Neural cell (in vitro differentiated cells): ENCODE measurements around the gene AGK. TPM values are rescaled to one million over a fixed set of nuclear protein-coding genes. Genes with fewer than 3 reads are reported as not detected.

Experiments used
- H2AFZ ChIP-seq: fragments of 200-600, 300-800 bp; sonication (generic), shearing (Covaris generic); 2 replicates; pipeline ENCODE4 v1.6.0; 2014; ENCODE audit warnings: low read depth, mild to moderate bottlenecking, antibody characterized with exemption, low read length, moderate library complexity
- H3F3A ChIP-seq: fragments of 200-600 bp; shearing (Covaris generic); 2 replicates; pipeline ENCODE4 v1.6.1; 2016; ENCODE audit warnings: mild to moderate bottlenecking, moderate library complexity, mixed read lengths, antibody characterized with exemption, low read length; ENCODE audit not compliant: insufficient read depth, poor library complexity, severe bottlenecking
- H3K27ac ChIP-seq: fragments of 200-600, 300-800 bp; sonication (generic), shearing (Covaris generic); 2 replicates; pipeline ENCODE4 v1.5.1; 2014; ENCODE audit warnings: mild to moderate bottlenecking, low read length, moderate library complexity
- H3K27me3 ChIP-seq: fragments of 300-800, 200-600 bp; sonication (generic), shearing (Covaris generic); 2 replicates; pipeline ENCODE4 v1.6.0; 2014; ENCODE audit warnings: mild to moderate bottlenecking, low read depth, low read length, moderate library complexity; ENCODE audit not compliant: insufficient read depth
- H3K36me3 ChIP-seq: fragments of 300-800, 200-600 bp; sonication (generic), shearing (Covaris generic); 2 replicates; pipeline ENCODE4 v1.5.1; 2014; ENCODE audit warnings: mild to moderate bottlenecking, antibody characterized with exemption, low read length, moderate library complexity; ENCODE audit not compliant: insufficient read depth
- H3K4me2 ChIP-seq: fragments of 300-800, 200-600 bp; sonication (generic), shearing (Covaris generic); 2 replicates; pipeline ENCODE4 v1.6.0; 2014; ENCODE audit warnings: mild to moderate bottlenecking, low read length
- H3K4me3 ChIP-seq: fragments of 300-800, 200-600 bp; sonication (generic), shearing (Covaris generic); 2 replicates; pipeline ENCODE4 v1.5.1; 2014; ENCODE audit warnings: mild to moderate bottlenecking, low read length, moderate library complexity
- H3K79me2 ChIP-seq: fragments of 200-600 bp; shearing (Covaris generic); replicated peaks from 2 replicates; pipeline ENCODE4 v1.6.0; 2014; ENCODE audit warnings: mild to moderate bottlenecking, low read length, moderate library complexity; ENCODE audit not compliant: insufficient read depth
- H3K9ac ChIP-seq: fragments of 300-800, 200-600 bp; sonication (generic), shearing (Covaris generic); 2 replicates; pipeline ENCODE4 v1.6.1; 2016; ENCODE audit warnings: mild to moderate bottlenecking, low read length, mixed read lengths
- H3K9me2 ChIP-seq: fragments of 200-600 bp; shearing (Covaris generic); 2 replicates; pipeline ENCODE4 v1.6.1; 2016; ENCODE audit warnings: mild to moderate bottlenecking, low read length, mixed read lengths; ENCODE audit not compliant: insufficient read depth
- H3K9me3 ChIP-seq: fragments of 200-600, 300-800 bp; sonication (generic), shearing (Covaris generic); 2 replicates; pipeline ENCODE4 v1.6.1; 2016; ENCODE audit warnings: mild to moderate bottlenecking, mixed run types, low read length, moderate library complexity, mixed read lengths
- H4K20me1 ChIP-seq: fragments of 200-600 bp; shearing (Covaris generic); 2 replicates; pipeline ENCODE4 v1.6.1; 2016; ENCODE audit warnings: mild to moderate bottlenecking, mixed run types; ENCODE audit not compliant: insufficient read depth
- CTCF ChIP-seq: fragments of 450-650 bp; IDR thresholded peaks from 2 replicates; pipeline ENCODE4 v1.5.1; 2014; ENCODE audit warnings: antibody characterized with exemption, mild to moderate bottlenecking, moderate library complexity; ENCODE audit not compliant: poor library complexity, severe bottlenecking
- EP300 ChIP-seq: fragments of 450-650 bp; conservative IDR thresholded peaks from 2 replicates; pipeline ENCODE4 v1.6.1; 2014; ENCODE audit warnings: antibody characterized with exemption, mild to moderate bottlenecking, moderate library complexity; ENCODE audit not compliant: poor library complexity, severe bottlenecking
- EZH2 ChIP-seq: fragments of 200-600, 300-800 bp; shearing (Covaris generic), sonication (generic); IDR thresholded peaks from 2 replicates; pipeline ENCODE4 v1.6.1; 2014; ENCODE audit warnings: antibody characterized with exemption, low read length, borderline replicate concordance, mild to moderate bottlenecking; ENCODE audit not compliant: insufficient read depth, poor library complexity, severe bottlenecking
- MXI1 ChIP-seq: fragments of 450-650 bp; conservative IDR thresholded peaks from 2 replicates; pipeline ENCODE4 v1.6.1; 2014; ENCODE audit warnings: antibody characterized with exemption, mild to moderate bottlenecking; ENCODE audit not compliant: poor library complexity, severe bottlenecking
- POLR2AphosphoS5 ChIP-seq: IDR thresholded peaks from 2 replicates; pipeline ENCODE4 v1.6.1; 2012
- RAD21 ChIP-seq: fragments of 450-650 bp; conservative IDR thresholded peaks from 2 replicates; pipeline ENCODE4 v1.6.1; 2014; ENCODE audit warnings: antibody characterized with exemption, mild to moderate bottlenecking, moderate library complexity
- SMC3 ChIP-seq: fragments of 450-650 bp; conservative IDR thresholded peaks from 2 replicates; pipeline ENCODE4 v1.6.1; 2014; ENCODE audit warnings: antibody characterized with exemption, mild to moderate bottlenecking, moderate library complexity; ENCODE audit not compliant: poor library complexity
- TAF1 ChIP-seq: IDR thresholded peaks from 2 replicates; pipeline ENCODE4 v1.6.1; 2012; ENCODE audit warnings: low read depth
- polyA plus RNA-seq: library from polyadenylated mRNA; depleted of rRNA; stranded (reverse); fragments of >200 nt; gene quantifications from 2 replicates; pipeline ENCODE4 v1.2.3, GENCODE V29; 2014
- TF ChIP-seq, protein P1 (sequence below): IDR thresholded peaks from 2 replicates; pipeline ENCODE4 v1.6.1; 2012; ENCODE audit warnings: borderline replicate concordance

The AGK gene
- polyA plus RNA-seq, 1 donor from 2014 or later: 59.8 TPM

- Histone ChIP-seq H4K20me1 (no peaks in the 10 kb centered on the region), H2AFZ (no peak overlapping the region), H3K9me2 (no peaks in the 10 kb centered on the region), H3K27me3 (no peaks in the 10 kb centered on the region), H3K36me3 (no peaks in the 10 kb centered on the region), H3K4me2 (no peak overlapping the region), H3K9me3 (no peaks in the 10 kb centered on the region), H3K79me2 (no peaks in the 10 kb centered on the region), H3K27ac (no peak overlapping the region), H3K9ac (no peak overlapping the region), H3K4me3 (no peak overlapping the region), H3F3A (no peaks in the 10 kb centered on the region)
- no peak for TF ChIP-seq EZH2
- TF ChIP-seq MXI1: no peak
- no peak for TF ChIP-seq RAD21
- TF ChIP-seq SMC3: no peak
Observed at GRCh38 chr7:141511316-141511675, 39.9 kb upstream of the AGK start.

- Histone ChIP-seq H3K27ac (no peak overlapping the region), H3K9ac (peak overlapping the region; percentile 13), H3F3A (no peaks in the 10 kb centered on the region)
Observed at GRCh38 chr7:141511676-141512396, 39.4 kb upstream of the AGK start.

More at GRCh38 chr7:141511676-141512396, 39.4 kb upstream of the AGK start:
- Histone ChIP-seq H2AFZ (no peak overlapping the region), H3K4me2 (no peak overlapping the region), H3K9me2 (no peaks in the 10 kb centered on the region), H3K36me3 (no peaks in the 10 kb centered on the region), H4K20me1 (no peaks in the 10 kb centered on the region), H3K27me3 (no peaks in the 10 kb centered on the region), H3K4me3 (no peak overlapping the region), H3K79me2 (no peaks in the 10 kb centered on the region), H3K9me3 (no peaks in the 10 kb centered on the region)
- TF ChIP-seq RAD21 (no peak), TAF1 (no peak), POLR2AphosphoS5 (no peak), EP300 (no peak), CTCF (no peak), SMC3 (no peak), MXI1 (no peak), EZH2 (no peak)
- TF ChIP-seq, protein P1, sequence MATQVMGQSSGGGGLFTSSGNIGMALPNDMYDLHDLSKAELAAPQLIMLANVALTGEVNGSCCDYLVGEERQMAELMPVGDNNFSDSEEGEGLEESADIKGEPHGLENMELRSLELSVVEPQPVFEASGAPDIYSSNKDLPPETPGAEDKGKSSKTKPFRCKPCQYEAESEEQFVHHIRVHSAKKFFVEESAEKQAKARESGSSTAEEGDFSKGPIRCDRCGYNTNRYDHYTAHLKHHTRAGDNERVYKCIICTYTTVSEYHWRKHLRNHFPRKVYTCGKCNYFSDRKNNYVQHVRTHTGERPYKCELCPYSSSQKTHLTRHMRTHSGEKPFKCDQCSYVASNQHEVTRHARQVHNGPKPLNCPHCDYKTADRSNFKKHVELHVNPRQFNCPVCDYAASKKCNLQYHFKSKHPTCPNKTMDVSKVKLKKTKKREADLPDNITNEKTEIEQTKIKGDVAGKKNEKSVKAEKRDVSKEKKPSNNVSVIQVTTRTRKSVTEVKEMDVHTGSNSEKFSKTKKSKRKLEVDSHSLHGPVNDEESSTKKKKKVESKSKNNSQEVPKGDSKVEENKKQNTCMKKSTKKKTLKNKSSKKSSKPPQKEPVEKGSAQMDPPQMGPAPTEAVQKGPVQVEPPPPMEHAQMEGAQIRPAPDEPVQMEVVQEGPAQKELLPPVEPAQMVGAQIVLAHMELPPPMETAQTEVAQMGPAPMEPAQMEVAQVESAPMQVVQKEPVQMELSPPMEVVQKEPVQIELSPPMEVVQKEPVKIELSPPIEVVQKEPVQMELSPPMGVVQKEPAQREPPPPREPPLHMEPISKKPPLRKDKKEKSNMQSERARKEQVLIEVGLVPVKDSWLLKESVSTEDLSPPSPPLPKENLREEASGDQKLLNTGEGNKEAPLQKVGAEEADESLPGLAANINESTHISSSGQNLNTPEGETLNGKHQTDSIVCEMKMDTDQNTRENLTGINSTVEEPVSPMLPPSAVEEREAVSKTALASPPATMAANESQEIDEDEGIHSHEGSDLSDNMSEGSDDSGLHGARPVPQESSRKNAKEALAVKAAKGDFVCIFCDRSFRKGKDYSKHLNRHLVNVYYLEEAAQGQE: no peak
